ENCODE measurements around the gene MISP. TPM values are rescaled to one million over a fixed set of nuclear protein-coding genes. Genes with fewer than 3 reads are reported as not detected.

The MISP gene
- total RNA-seq, 1 donor from 2014 or later: not detected

- DNase-seq (ENCODE audit: low read depth in 2 of 2): no peak
These were observed 57.5 kb downstream of the MISP start for GRCh38 chr19:808423-808775.

DNA sequence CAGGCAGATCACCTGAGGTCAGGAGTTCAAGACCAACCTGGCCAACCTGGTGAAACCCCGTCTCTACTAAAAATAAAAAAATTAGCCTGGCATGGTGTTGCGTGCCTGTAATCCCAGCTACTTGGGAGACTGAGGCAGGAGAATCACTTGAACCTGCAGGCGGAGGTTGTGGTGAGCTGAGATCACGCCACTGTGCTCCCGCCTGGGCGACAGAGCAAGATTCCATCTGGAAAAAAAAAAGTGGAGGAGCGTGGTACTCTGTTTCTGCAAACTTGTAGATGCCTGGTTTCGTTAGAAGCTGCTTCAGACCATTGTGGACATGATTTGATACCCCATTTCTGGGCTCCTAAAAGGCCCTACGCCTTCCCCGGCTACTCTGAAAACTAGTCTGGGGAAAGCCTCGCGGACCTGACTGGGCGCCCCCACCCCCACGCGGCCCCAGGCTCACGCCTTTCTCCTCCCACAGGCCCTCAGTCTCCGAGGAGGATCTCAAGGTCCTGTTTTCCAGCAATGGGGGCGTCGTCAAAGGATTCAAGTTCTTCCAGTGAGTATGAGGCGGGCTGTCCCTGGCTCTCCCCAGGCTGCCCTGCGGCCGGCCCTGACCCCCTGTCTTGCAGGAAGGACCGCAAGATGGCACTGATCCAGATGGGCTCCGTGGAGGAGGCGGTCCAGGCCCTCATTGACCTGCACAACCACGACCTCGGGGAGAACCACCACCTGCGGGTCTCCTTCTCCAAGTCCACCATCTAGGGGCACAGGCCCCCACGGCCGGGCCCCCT lies 59.4 kb downstream of the MISP start:
- no peak for DNase-seq (ENCODE audit: low read depth in 2 of 2)

GRCh38 chr19:810883-811489 lies 60.1 kb downstream of the MISP start:
- no peak for DNase-seq (ENCODE audit: low read depth in 2 of 2)

- DNase-seq (ENCODE audit: low read depth in 2 of 2): no peak
These were observed 60.7 kb downstream of the MISP start for GRCh38 chr19:811506-812048.

DNA sequence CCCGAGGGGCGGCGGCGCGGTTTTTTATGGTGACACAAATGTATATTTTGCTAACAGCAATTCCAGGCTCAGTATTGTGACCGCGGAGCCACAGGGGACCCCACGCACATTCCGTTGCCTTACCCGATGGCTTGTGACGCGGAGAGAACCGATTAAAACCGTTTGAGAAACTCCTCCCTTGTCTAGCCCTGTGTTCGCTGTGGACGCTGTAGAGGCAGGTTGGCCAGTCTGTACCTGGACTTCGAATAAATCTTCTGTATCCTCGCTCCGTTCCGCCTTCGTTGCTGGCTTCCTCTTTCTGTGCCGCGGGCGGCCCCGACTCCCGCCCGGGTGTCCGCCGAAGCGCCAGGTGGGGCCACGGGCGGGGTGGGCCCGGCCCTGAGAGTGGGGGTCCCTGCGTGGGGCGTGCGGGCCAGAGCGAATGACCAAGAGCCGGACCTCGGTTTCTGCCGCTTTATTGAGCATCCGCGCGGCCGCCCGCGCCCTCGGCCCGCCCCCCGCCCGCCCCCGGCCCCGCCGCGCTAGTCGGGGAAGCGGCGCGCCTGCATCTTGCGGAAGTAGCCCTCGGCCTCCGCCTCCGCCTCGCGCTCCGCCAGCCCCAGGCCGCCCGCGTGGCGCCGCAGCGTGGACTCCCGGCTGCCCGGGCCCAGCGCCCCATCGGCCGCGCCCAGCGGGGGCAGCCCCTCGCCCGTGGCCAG lies 61.3 kb downstream of the MISP start:
- no peak for DNase-seq (ENCODE audit: low read depth in 2 of 2)

GRCh38 chr19:812747-813218 lies 61.9 kb downstream of the MISP start:
- no peak for DNase-seq (ENCODE audit: low read depth in 2 of 2)

DNA sequence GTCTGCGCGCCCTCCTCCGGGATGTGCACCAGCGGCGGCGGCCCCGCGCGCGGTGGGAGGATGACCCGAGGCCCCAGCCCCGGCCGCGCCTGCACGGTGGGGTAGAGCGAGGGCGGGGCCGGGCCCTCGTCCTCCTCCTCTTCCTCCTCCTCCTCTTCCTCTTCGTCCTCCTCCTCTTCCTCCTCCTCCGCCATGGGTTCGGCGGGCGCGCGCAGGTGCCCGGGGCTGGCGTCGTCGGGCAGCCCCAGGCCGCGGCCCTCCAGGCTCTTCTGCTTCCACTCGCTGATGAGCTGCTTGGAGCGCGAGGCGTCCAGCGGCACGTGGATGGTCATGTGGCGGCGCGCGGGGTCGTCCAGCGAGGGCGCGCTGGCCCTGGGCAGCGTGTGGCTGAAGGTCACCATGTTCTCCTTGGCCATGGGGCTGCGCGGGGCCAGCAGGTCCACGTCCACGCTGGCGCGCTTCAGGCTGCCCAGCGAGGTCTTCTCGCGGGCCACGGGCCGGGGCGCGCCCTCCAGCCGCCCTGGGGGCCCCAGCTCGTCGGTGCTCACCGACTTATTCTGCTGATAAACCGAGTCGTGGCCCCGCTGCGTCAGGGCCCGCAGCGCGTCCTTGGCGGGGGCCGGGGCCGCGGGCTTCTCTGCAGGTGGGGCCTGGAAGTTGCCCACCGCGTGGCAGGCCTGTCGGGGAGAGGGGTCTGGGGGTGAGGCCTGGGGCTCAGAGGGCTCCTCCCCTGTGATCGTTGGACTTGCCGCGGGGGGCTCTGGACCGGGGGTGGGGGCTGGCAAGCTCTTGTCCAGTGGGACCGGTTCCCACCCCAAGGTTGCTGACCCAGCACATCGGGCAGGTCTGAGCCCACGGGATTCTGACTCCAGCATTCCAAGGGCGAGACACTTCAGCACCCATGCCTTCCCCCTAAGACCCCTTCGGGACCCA lies 62.6 kb downstream of the MISP start:
- DNase-seq (ENCODE audit: low read depth in 2 of 2): no peak

Other genes starting within 250 kb of the MISP start
- gene TPGS1, start 243.6 kb upstream of the MISP start, total RNA-seq: 27.5 and 31.9 TPM in 2 replicates
- 85.2 and 89.6 TPM in 2 replicates for gene CDC34, start 219.4 kb upstream of the MISP start, total RNA-seq
- gene GZMM, start 207.1 kb upstream of the MISP start, total RNA-seq: not detected in 2 replicates
- 205 and 268 TPM in 2 replicates for gene BSG, start 178.5 kb upstream of the MISP start, total RNA-seq
- gene HCN2, start 161.2 kb upstream of the MISP start, total RNA-seq: 0.39 and 0.76 TPM in 2 replicates
- gene POLRMT, start 117.6 kb upstream of the MISP start, total RNA-seq: 19.3 and 23.9 TPM in 2 replicates
- not detected in 2 replicates for gene FGF22, start 111.2 kb upstream of the MISP start, total RNA-seq
- gene RNF126, start 87.9 kb upstream of the MISP start, total RNA-seq: 18.9 and 30.0 TPM in 2 replicates
- gene FSTL3, start 74.7 kb upstream of the MISP start, total RNA-seq: 3.1 and 5.9 TPM in 2 replicates
- gene PRSS57, start 55.7 kb upstream of the MISP start, total RNA-seq: not detected in 2 replicates
- gene PALM, start 42.2 kb upstream of the MISP start, total RNA-seq: 35.3 and 54.0 TPM in 2 replicates
- gene PTBP1, start 46.3 kb downstream of the MISP start, total RNA-seq: 128 and 154 TPM in 2 replicates
- gene PLPPR3, start 70.8 kb downstream of the MISP start, total RNA-seq: 0.38 and 0.39 TPM in 2 replicates
- gene AZU1, start 76.7 kb downstream of the MISP start, total RNA-seq: not detected in 2 replicates
- gene PRTN3, start 89.9 kb downstream of the MISP start, total RNA-seq: not detected in 2 replicates
- gene ELANE, start 101.2 kb downstream of the MISP start, total RNA-seq: not detected in 2 replicates
- 2.2 and 2.5 TPM in 2 replicates for gene CFD, start 108.6 kb downstream of the MISP start, total RNA-seq
- 20.2 and 30.7 TPM in 2 replicates for gene MED16, start 142.1 kb downstream of the MISP start, total RNA-seq
- not detected in 2 replicates for gene RNU6-9, start 142.4 kb downstream of the MISP start, total RNA-seq
- 29.4 and 47.7 TPM in 2 replicates for gene R3HDM4, start 162.1 kb downstream of the MISP start, total RNA-seq
- under 0.01 TPM in 1 of 2 replicates, not detected in the other for gene KISS1R, start 166.2 kb downstream of the MISP start, total RNA-seq
- 4.2 and 7.2 TPM in 2 replicates for gene ARID3A, start 174.9 kb downstream of the MISP start, total RNA-seq
- gene WDR18, start 233.2 kb downstream of the MISP start, total RNA-seq: 79.8 and 94.1 TPM in 2 replicates
- 0.25 and 0.26 TPM in 2 replicates for gene GRIN3B, start 249.3 kb downstream of the MISP start, total RNA-seq

Measured in dermis microvascular lymphatic vessel endothelial cell (primary cell).